GM19324 (cell line): ENCODE results near the gene ASS1.

ENCODE experiments used
- ATAC-seq: cut with Tn5 transposase; IDR thresholded peaks from one replicate; pipeline ENCODE4 v1.9.1; 2021; ENCODE audit warnings: mild to moderate bottlenecking, moderate library complexity; ENCODE audit not compliant: unreplicated experiment, low FRiP score

Gene ASS1

DNA sequence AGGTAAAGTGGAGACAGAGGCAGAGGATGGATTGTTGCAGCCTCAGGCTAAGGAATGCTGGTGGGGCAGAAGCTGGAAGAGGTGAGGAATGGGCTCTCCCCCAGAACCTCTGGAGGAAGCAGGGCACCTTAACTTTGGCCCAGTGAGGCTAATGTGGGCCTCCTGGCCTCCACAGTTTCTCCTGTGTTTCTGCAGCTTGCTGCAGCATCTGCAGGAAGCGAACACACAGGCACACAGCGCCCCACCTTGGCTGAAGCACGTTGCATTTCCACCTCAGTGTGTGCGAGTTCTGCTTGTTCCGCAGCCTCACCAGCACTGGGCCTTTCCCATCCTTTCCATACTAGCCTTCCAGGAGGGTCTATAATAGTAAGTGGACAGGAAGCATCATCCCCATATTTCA lies 27.2 kb upstream of the ASS1 start:
- ATAC-seq, result no peak

DNA sequence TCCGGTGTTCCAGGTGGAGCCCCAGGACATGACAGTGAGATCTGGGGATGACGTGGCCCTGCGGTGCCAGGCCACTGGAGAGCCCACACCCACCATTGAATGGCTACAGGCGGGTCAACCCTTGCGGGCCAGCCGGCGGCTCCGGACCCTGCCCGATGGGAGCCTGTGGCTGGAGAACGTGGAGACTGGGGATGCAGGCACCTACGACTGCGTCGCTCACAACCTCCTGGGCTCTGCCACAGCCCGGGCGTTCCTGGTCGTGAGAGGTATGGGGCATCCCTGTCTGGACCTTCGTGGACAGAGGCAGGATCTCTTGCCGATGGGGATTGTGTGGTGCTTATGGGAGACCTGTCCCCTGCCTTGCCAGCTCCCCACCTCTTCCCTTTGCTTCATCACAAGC lies 26.0 kb upstream of the ASS1 start:
- ATAC-seq, result no peak

DNA sequence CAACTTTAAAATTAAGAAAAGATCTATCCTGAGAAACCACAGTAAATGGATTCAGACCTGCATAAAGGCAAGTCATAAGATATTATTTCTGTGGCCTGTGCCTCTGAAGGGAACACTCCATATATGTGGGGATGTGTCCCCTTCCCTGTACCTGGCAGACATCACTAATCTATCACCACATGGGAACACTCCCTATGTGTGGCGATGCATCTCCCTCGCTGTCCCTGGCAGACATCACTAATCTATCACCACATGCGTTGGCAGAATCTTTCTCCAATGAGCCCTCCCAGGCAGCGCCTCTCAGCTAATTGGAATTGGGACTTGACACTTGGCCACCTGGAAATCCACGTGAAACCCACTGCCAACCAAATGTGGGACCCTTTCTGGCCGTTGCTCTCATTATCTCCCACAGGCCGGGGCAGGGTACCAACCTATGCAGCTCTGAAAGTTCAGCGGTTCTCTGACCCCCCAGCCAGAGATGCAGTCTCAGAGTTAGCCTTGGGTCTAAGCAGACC lies 25.2 kb upstream of the ASS1 start:
- ATAC-seq, result no peak

DNA sequence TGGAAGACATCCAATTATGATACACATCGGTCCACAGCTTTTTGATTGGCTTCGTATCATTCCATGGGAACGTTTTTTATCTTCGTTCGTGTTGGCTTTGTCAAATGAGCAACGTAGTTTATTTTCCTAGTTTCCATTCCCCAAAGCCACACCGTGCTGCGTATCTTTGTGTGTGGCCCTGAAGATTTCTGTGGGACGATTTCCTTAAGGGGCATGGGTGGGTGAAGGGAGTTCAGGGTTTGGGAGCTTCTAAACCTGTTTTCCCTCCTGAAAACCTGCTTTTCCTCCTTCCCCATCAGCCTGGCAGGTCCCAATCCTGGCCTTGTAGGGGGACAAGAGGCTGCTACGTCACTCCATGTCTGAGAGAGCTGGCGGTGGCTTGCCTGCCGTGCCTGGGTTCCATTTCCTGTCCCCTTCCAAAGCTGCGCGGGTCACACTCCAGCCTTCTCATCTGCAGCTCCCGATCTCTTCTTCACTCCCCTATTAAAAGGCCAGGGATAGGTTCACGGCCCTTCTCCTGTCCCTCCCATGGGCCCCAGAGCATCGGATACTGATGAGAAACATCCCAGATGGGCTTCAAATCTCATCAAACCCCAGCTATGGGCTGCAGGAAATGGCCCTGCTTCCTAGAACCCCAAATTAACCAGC lies 23.5 kb upstream of the ASS1 start:
- ATAC-seq, result no peak

DNA sequence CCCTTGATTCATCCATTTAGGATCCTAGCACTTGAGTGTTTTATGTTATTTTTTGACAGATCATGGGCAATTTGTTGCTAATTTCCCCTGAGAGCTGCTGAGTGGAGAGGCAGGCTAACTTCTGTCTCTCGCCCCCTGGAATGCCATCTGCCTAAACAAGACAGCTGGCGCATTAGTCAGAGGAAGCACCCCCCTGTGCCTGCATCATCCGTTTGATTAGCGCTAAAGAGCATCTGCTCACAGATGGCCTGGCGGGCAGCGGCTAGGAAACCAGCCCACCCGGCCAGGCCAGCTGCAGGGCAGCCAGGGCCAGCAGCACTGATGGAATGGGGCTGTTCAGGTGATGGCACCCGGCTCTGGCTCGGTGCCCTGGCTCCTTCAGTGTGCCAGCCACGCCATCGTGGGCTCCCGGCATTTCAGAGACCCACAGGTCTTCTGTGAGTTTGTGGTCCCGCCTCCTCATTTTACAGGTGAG lies 22.9 kb upstream of the ASS1 start:
- no peak for ATAC-seq

DNA sequence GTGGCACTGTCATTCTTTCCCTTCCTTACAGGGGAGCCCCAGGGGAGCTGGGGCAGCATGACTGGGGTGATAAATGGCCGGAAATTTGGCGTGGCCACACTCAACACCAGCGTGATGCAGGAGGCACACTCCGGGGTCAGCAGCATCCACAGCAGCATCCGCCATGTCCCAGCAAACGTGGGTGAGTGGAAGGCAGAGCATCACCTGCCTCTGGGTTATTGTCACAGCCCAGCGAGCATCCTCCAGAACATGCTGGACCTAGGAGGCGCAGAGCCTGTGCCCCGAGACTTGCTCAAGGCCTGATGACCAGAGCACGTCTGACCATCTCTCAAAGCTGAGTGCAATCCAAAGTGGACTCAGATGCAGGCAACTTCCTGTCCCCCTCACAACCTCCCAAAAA lies 22.2 kb upstream of the ASS1 start:
- no peak for ATAC-seq

DNA sequence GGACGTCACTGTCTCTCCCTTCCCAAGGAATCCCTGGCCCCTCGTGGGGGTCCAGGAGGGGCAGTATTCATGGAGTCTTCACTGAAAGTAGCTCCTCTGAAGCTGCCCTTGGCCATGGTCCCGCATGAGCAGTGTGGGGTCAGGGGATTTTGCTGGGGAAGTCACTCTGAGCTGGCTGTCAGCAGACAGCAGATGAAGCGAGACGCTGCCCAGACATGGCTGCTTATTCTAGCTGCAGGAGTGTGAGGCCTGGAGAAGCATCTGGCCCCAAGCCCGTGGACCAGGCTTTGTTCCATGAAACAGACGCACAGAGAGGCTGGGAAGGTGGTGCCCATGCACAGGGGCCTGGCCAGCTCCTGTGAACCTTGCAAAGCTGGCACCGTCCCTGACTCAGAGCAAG lies 21.5 kb upstream of the ASS1 start:
- ATAC-seq, result no peak

DNA sequence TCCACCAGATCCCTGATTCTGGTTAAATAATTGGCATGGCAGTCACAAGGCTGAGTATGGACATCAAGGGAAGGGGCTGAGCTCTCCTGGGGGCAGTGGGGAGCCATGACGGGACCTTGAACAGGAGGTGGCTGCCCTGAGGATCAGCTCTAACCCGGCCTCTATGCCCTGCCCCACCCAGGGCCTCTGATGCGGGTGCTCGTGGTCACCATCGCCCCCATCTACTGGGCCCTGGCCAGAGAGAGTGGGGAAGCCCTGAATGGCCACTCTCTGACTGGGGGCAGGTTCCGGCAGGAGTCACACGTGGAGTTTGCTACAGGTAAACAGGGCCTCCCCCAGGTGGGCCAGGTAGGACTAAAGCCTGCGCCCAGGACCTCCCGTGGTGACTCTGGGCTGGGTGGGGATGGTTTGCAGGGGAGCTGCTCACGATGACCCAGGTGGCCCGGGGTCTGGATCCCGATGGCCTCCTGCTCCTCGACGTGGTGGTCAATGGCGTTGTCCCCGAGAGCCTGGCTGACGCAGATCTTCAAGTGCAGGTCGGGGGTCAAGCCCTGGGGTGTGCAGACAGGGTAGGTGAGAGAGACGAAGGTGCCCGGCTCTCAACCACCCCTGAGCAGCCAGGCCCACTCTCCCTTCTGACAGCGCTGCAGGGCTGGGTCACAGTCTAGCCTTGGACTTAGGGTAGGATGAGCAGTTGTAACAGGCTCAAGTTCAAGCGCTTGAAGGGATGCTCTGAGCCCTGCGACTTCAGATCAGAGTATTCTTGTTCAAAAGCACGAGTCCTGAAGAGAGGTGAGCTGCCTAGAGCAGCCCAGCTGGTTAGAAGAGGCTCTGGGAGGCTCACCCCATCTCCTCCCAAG lies 19.9 kb upstream of the ASS1 start:
- no peak for ATAC-seq

DNA sequence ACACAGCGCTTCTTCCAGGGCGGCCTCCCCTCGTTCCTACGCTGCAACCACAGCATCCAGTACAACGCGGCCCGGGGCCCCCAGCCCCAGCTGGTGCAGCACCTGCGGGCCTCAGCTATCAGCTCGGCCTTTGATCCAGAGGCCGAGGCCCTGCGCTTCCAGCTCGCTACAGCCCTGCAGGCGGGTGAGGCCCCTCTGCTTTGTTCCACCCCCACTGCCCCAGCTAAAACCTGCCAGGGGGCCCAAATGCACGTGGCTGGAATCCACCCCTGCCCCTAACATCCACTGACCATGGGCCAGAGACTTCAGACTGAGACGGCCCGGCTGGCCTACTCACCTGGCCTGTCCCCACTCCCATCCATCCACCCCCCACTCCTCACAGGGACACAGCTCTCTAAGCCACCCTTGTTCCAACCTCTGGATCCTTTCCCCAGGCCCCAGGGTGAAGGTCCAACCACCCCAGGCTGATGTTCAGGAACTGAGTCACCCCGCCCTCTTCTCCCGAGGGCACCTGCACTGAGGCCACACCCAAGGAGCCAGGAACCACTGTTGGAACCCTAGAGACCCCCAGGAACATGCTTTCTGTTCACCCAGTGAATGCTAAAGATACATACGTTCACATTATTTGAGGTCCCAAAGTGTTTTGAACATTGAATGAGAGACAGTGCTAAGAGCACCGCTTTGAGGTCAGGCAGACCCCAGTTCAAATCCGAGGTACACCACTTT lies 18.9 kb upstream of the ASS1 start:
- ATAC-seq, result no peak

DNA sequence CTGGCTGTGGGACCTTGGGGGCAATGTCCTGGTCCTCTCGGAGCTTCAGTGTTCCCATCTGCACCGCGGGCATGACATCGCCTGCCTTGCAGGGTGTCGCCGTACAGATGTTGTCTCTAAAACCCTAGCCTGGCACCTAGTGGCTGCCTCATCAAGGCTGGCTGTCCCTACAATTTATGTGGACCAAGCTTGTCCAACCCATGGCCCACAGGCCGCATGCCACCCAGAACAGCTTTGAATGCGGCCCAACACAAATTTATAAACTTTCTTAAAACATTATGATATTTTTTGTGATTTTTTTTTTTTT lies 18.3 kb upstream of the ASS1 start:
- no peak for ATAC-seq

DNA sequence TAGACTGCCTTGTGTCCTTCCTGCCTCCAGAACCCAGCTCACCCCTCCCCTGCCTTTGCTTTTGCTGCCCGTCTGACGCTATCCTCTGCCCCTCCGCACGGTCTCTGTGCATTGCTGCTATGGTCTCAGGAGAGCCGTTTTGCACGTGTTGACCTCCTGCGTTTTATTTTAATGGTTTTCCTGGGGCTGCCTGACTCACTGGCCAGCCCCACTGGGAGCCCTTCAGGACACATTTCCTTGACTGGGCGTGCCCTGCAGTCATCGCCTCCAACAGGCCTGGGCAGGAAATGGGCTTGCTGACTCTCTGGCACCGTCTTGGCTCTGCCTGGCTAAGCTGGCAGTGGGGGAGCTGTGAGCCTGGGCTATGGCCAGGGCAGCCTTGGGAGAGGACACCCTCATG lies 17.9 kb upstream of the ASS1 start:
- no peak for ATAC-seq

DNA sequence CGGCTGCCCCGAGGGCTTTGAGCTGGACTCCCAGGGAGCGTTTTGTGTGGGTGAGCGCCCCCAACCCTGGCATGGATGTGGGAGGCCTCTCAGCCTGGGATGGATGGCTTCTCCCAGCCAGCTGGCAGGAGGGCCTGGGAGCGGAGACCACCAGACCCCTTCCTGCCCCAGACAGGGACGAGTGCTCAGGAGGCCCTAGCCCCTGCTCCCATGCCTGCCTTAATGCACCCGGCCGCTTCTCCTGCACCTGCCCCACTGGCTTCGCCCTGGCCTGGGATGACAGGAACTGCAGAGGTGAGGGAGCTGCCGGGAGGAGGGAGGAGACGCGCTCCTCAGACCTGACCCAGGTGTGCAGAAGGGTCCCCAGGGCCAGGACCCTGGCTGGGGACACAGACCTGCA lies 17.4 kb upstream of the ASS1 start:
- ATAC-seq, result no peak

DNA sequence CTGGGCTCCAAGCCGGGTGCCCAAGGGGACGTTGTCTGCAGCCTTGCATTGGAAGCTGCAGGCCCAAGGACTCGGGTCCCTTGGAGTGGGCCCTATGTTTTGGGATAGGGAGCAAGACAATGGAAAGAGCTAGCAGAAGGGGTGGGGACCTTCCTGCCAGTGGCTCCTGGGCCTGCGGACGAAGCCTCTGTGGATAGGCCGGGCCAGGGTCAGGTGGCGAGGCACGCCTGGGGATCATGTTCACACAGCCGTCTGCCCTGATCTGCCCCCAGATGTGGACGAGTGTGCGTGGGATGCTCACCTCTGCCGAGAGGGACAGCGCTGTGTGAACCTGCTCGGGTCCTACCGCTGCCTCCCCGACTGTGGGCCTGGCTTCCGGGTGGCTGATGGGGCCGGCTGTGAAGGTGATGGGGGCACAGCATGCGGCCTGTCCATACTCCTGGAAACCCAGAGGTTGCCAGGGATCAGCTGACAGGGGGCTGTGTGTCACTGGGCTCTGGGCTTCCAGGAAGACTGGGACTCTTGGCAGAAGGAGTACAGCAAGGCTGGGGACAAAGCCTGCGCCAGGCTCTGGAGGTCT lies 16.6 kb upstream of the ASS1 start:
- ATAC-seq, result no peak

DNA sequence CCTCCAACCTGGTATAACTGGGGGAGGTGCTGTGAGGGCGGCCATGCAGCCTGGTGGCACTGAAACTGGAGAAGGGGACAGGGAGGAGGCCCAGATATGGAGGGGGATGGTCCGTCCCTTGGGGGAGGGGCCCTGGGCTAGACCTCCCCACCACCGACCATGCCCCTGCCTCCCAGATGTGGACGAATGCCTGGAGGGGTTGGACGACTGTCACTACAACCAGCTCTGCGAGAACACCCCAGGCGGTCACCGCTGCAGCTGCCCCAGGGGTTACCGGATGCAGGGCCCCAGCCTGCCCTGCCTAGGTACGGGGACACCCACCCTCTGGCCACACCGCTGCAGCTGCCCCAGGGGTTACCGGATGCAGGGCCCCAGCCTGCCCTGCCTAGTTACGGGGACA lies 15.4 kb upstream of the ASS1 start:
- no peak for ATAC-seq

DNA sequence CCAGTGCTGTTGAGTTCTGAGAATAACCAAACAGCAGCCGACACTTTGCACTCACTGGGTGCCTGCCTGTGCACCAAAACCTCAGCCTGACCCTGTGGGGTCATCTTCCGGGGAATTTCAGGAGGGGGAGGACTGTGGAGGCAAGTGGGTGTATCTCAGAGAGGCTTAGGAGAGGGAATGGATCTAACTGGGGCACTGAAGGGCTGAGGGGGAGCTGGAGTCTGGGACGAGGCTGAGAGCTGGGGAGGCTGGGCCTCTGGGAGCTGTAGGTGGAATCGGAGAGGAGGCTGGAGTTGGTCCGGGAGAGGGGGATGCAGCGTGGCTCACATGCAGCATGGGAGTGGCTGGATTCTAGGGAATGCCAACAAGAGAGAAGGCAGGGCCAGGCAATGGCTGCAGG lies 14.9 kb upstream of the ASS1 start:
- ATAC-seq, result no peak

DNA sequence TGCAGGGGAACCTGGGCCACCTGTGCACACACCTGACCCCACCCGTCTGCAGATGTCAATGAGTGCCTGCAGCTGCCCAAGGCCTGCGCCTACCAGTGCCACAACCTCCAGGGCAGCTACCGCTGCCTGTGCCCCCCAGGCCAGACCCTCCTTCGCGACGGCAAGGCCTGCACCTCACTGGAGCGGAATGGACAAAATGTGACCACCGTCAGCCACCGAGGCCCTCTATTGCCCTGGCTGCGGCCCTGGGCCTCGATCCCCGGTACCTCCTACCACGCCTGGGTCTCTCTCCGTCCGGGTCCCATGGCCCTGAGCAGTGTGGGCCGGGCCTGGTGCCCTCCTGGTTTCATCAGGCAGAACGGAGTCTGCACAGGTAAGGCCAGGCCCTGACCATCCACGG lies 14.5 kb upstream of the ASS1 start:
- no peak for ATAC-seq

DNA sequence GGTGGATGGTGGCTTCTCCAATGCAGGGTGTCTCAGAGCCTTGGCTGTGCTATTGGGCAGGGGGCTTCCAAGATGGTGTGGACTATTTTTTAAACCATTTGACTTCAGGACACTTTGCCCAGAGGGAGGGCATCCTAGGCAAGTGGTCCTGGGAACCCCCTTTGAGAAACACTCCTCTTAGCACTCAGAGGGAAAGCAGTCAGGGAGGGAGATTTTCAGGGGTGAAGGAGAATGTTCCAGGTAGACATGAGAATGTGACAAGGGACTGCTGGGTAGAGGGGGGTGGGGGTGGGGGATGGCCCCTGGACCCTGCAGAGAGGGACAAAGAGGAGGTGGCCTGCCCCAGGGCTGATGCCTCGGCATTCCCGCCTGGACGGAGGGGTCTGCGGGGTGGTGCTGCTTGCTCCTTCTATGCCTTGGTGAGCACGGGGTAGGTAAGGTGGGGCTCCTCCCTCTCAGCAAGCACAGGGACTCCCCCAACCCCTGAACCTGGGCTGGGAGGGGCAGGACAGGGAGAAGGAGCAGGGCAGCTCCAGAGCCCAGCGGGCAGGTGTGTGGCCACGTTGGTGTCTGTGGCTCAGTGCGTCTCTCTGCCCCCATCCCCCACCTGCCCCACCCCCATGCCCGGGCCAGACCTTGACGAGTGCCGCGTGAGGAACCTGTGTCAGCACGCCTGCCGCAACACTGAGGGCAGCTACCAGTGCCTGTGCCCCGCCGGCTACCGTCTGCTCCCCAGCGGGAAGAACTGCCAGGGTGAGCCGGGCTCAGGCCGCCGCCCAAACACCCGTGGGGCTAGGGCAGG lies 13.8 kb upstream of the ASS1 start:
- ATAC-seq, result no peak

DNA sequence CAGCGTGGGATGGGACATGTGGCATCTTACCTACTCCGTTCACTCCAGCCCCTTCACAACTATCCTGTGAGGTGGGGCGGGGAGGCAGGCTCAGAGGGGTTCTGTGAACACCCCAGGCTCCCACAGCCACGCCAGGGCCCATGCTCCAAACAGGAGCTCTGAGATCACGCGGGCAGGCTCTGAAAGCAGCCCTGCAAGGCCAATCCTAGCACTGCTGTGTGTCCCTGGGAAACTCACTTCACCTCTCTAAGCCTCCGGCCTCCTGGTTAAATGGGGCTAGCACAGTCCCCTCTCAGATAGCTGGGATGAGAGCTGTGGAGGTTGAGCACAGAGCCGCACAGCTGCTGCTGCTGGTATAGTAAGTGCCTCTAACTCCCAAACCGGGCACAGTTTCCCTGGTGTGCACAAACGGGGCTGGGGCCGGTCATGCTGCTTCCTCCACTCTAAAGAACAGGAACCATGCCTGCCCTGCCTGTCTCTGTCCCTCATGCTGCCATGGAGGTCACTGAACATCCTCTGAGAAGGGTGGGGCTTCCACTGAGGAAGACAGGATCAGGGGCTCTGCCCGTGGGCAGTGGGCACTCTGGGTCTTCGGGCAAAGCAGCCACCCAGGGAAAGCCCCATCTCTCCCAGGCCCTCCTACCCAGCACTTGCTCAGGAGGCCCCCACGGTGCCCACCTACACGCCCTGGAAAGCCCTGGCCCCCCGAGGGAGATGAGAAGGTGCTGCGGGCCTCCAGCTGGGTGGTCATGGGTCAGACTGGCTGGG lies 13.0 kb upstream of the ASS1 start:
- ATAC-seq, result no peak

DNA sequence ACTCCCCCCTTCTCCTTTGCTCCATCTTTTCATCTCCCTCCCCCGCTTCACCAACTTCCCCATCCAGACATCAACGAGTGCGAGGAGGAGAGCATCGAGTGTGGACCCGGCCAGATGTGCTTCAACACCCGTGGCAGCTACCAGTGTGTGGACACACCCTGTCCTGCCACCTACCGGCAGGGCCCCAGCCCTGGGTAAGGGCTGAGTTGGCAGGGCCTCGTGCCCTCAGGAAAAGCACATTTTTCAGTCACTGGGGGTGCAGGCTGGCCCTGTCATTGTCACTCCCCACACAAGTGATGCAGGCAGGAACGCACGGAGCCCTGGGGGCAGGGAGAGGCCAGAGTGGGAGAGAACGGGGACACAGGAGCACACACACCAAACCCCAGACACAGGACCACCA lies 12.4 kb upstream of the ASS1 start:
- no peak for ATAC-seq

DNA sequence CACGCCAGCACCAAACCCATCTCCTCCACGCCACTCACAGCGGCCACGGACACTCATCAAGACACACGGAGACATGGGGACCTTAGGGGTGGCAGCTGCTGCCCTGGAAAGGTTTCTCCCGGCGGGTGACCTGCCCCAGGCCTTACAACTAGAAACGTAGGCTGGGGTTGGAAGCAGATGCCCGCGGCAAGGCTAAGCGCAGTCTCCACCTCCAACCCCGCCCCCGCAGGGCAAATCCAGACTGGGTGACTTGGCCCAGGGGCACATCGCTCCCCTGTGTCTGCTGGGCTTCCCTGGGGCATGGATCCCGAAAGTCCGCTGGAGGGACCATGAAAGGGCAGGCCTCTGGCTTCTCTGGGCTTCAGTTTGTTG lies 12.0 kb upstream of the ASS1 start:
- ATAC-seq, result no peak
